Measurements from ENCODE around the gene RNF168. TPM values are rescaled to one million over a fixed set of nuclear protein-coding genes. Genes with fewer than 3 reads are reported as not detected.
"Not testable (repeated sequence)": the region's sequence is repeated elsewhere in the genome, so short reads cannot be mapped to it uniquely, and the experiment has no call there.

The RNF168 gene
- total RNA-seq, 2 donors from 2014 or later, result 22.1 to 23.9 TPM

DNA sequence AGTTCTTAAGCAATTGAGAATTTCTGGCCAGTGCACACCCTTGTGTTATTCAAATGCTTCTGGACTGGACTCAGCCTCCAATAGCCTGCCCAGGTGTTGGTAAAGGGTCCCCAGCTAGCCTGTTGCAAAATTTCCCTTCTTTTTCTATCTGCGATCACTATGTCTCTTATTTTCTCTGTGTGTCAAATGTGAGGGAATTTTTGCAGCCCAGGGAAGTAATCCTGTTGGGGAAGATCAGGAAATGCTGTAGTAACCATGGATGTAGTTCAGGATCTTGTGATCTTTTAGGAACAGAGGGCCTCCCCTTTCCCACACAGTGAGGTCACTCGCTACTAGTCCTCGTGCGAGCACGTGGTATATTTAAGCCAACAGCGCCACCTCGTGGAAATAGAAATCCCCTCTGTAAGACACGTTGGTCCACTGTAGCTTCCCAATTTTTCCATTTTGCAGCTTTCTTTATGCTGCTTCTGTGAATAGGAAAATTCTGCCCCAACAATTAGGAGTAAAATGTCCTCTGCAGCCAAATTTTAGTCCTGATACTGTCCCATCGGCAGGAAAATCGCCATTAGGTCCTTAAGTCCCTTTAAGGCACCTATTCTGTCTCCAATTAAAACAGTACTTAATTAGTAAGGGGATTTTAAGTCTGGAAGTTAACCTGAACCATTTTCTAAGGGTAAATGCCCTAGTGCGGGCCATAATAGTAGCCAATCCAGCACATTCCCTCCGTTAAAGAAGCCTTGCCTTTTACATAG is 15.6 kb upstream of the RNF168 start:
- DNase-seq (peak; percentile 36 to 65), ATAC-seq (peak; percentile 59)
- intact Hi-C loops (cut with DNase I, micrococcal nuclease), result no loop called here

DNA sequence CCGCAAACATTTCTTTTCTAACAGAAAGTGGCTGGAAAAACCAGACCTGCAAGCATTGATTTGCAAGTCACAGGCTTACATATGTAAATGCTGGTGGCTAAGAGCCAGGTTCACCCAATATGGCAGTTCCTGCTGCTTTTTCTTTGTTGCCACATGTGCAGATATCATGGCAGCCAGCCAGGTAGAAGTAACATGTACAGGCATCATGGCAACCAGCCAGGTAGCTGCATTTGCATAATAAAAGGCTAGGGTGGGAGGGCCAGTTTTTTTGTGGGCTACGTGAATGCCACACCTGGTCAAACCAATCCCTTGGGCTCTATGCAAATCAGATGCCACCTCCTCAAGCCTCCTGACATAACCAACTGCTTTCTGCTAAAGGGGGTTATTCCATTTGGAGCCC is 14.4 kb upstream of the RNF168 start:
- intact Hi-C loops (cut with DNase I, micrococcal nuclease), result no loop called here
- DNase-seq (no peak), ATAC-seq (no peak)

DNA sequence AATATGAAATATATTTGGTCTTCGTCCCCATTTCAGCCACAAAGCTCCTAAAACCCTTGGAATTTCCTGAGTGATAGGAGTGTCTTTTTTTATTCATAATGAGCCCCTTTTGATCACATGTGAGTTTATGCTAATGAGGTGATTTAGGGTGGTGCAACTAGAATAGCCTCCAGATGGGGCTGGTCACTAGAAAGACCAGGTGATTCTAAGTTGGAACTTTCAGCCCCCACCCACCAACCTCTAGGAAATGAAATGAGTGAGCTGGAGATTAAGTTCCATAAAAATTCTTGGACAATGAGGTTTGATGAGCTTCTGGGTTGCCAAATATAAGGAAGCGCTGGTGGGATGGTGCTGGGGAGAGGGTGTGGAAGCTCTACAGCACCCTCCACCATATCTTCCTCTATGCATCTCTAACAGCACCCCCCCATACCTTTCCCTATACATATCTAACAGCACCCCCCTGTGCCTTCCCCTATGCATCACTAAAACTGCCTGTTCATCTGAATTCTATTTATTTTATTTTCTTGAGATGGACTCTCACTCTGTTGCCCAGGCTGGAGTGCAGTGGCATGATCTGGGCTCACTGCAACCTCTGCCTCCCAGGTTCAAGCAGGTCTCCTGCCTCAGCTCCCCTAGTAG is 13.7 kb upstream of the RNF168 start:
- no peak for ATAC-seq

DNA sequence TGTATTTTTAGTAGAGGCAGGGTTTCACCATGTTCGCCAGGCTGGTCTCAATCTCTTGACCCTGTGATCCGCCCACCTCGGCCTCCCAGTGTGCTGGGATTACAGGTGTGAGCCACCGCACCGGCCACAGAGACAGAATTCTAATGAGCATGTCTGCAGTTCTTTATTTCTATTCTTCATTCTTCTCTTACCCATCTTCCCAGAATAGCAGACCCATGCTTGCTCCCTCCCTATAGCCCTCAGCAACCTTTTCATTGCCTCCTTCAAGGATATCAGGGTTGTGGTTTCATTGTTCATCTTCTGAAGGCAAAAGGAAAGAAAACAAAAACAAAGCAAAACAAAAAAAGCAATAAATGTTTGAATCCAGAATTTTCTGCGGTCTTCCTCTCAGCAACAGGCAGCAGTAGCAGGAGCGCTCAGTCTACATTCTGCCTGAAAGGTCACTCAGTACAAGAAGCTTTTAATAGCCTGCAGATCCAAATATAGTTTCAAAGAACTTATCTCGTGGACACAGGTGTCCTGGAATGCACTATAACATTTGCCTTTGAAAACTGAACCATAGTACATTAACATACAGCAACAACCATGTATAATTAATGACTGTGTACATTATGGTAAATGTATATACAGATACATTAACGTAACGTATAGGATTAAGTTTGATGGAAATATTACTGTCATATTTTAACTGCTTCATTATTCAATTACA is 11.5 kb upstream of the RNF168 start, which contains the start of gene SMCO1:
Gene SMCO1, minus strand, starts transcription at position 434 of the 709 bp plus-strand sequence. Its CDS starts 137 bp downstream, at position 297.
- ATAC-seq (no peak), DNase-seq (no peak)
- intact Hi-C loops (cut with DNase I, micrococcal nuclease), result no loop called here

More for the DNA sequence above, 13.7 kb upstream of the RNF168 start:
- DNase-seq, result no peak
- intact Hi-C loops (cut with DNase I, micrococcal nuclease), result no loop called here

DNA sequence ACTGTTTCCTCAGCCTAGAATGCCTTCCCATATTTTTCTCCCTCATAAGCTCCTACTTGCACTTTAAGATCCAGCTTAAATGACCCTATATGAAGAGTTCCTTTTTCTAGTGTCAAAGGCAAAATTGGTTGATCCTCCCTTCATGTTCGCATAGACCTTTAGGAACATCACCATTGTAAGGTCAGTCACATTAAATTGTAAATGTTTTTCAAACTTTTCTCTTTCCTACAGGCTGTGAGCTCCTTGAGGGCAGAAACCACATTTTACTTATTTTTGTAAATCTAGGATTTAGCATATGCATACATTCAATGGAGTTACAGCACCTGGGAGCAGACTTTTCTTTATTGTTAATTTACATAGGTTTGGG is 10.8 kb upstream of the RNF168 start:
- no peak for DNase-seq
- ATAC-seq, result no peak
- intact Hi-C loops (cut with DNase I, micrococcal nuclease), result no loop called here

DNA sequence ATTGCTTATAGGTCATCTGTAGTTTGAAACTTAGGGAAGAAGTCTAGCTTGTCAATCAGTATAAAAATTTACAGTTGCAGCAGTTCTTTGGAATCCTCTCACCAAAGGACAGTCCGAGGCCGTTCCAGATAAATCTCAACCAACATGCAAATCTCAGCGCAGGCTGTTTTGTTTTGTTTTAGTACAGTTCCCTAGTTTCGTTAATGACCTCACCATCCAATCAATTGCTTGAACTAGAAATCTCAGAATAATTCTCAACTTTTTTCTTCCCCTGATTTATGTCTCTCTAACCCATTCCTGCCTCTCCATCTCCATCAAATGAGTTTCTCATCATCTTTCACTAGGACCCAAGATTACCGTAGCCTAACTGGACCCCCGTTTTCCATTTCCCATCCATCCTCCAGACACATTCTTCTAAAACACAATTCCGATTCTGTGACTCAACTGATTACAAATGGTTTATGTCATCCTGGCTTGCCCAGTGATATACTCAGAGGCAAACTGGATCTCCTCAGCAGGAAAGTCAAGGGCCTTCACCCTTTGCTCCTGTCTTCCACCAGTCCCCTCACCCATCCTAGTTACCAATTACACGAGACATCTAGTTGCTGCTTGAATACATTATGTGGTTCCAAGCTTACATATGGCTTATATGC is 10.3 kb upstream of the RNF168 start:
- no peak for ATAC-seq

DNA sequence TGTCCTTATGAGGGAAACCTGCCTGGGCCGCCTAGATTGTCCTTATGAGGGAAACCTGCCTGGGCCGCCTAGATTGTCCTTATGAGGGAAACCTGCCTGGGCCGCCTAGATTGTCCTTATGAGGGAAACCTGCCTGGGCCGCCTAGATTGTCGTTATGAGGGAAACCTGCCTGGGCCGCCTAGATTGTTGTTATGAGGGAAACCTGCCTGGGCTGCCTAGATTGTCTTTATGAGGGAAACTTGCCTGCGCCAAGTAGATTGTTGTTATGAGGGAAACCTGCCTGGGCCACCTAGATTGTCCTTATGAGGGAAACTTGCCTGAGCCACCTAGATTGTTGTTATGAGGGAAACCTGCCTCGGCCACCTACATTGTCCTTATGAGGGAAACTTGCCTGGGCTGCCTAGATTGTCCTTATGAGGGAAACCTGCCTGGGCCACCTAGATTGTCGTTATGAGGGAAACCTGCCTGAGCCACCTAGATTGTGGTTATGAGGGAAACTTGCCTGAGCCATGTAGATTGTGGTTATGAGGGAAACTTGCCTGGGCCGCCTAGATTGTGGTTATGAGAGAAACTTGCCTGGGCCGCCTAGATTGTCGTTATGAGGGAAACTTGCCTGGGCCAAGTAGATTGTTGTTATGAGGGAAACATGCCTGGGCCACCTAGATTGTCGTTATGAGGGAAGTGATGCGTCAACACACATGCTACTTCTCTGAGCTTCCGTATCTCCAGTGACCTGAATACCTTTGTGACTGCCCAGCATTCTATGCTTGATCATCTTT is 8.3 kb upstream of the RNF168 start:
- DNase-seq; ATAC-seq; intact Hi-C loops (cut with DNase I, micrococcal nuclease): not testable (repeated sequence)

More for the DNA sequence above, 10.3 kb upstream of the RNF168 start:
- intact Hi-C loops (cut with DNase I, micrococcal nuclease), result no loop called here
- no peak for DNase-seq

DNA sequence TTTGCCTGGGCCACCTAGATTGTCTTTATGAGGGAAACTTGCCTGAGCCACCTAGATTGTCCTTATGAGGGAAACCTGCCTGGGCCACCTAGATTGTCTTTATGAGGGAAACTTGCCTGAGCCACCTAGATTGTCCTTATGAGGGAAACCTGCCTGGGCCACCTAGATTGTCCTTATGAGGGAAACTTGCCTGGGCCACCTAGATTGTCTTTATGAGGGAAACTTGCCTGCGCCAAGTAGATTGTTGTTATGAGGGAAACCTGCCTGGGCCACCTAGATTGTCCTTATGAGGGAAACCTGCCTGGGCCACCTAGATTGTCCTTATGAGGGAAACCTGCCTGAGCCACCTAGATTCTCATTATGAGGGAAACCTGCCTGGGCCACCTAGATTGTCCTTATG is 7.5 kb upstream of the RNF168 start:
- ATAC-seq; intact Hi-C loops (cut with DNase I, micrococcal nuclease); DNase-seq: not testable (repeated sequence)

DNA sequence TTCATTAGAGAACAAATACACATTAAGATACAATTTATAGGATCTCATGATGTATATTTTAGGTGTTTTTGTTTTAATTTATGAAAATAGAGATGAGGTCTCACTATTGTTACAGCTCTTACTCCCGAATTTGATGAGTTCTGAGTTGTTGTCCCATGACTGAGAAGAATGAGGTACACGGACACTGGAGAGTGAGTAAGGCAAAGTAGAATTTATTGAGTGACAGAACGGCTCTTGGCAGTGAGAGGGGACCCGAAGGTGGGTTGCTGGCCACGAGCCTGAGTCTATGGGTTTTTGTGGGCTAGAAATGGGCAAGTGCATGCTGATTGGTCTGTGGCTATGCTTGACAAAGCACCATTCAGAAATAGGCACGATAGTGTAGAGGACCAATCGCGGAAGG is 3.1 kb upstream of the RNF168 start:
- no peak for DNase-seq
- intact Hi-C loops (cut with DNase I, micrococcal nuclease), result no loop called here
- no peak for ATAC-seq

DNA sequence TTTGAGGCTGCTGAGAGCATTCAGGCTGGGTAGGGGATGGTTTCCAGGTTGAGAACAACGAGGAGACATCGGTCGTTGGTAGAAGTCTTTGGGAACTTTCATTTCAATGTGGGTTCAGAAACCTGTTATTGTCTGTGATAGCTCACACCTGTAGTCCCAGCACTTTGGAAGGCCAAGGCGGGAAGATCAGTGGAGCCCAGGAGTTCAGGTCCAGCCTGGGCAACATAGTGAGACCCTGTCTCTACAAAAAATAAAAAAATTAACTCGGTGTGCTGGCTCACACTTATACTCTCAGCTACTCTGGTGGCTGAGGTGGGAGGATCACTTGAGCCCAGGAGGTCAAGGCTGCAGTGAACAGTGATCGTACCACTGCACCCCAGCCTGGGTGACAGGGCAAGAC is 988 bp upstream of the RNF168 start:
- DNase-seq, result no peak
- no peak for ATAC-seq
- intact Hi-C loops (cut with DNase I, micrococcal nuclease), result no loop called here

DNA sequence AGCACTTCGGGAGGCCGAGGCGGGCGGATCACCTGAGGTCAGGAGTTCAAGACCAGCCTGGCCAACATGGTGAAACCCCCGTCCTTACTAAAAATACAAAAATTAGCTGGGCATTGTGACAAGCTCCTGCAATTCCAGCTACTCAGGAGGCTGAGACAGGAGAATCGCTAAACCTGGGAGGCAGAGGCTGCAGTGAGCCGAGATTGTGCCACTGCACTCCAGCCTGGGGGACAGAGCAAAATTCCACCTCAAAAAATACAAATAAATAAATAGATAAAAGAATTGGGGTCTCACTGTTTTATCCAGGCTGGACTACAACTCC is 470 bp upstream of the RNF168 start:
- ATAC-seq; intact Hi-C loops (cut with DNase I, micrococcal nuclease); DNase-seq: not testable (repeated sequence)

DNA sequence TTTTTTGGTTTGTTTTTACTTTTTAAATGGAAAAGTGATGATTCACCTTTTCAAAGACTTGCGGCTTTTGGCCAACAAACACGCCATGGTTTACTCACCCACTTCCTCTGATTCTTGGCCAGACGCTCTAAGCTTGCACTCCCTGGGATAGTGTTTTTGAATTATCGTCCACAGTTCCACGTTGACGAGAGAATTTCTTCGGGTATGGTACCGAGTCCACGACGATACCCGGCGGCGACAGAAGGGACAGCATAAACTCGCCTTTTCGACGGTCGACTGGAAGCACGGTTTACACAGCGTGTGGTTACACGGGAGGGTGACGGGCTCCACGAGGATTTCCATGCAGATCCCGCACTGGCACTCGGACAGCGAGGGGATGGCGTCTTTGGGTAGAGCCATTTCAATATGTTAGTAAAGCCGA is 783 bp downstream of the RNF168 start:
- intact Hi-C loops (cut with DNase I, micrococcal nuclease), result no loop called here
- peak; percentile 47 to 59 for DNase-seq
- peak; percentile 45 for ATAC-seq

DNA sequence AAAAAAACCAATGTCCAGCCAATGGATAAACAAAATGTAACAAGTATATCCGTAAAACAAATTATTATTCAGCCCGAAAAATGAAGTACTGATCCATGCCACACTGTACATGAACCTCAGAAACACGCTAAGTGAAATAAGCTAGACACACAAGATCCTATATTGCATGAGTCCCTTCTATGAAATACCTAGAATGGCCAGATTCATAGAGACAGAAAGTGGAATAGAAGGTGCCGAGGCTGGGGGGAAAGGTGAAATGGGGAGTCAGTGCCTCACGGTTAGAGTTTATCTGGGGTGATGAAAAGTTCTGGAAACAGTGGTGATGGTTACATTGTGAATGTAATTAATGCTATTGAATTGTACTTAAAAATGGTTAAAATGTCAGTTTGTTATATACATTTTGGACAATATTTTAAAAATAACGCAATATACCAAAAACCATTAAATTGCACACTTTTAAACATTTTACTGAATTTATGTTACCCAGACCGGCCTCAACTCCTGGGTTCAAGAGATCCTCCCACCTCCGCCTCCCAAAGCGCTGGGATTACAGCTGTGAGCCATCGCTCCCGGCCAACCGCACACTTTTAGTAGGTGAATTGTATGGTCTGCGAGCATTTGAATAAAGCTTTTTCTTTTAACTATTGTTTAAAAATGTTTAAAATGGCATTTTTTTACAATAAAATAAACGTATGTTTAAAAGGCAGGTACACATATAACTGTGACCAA is 2.1 kb downstream of the RNF168 start:
- ATAC-seq, result no peak
- DNase-seq, result peak in 1 of 2 donors; percentile 25
- intact Hi-C loops (cut with DNase I, micrococcal nuclease), result no loop called here

DNA sequence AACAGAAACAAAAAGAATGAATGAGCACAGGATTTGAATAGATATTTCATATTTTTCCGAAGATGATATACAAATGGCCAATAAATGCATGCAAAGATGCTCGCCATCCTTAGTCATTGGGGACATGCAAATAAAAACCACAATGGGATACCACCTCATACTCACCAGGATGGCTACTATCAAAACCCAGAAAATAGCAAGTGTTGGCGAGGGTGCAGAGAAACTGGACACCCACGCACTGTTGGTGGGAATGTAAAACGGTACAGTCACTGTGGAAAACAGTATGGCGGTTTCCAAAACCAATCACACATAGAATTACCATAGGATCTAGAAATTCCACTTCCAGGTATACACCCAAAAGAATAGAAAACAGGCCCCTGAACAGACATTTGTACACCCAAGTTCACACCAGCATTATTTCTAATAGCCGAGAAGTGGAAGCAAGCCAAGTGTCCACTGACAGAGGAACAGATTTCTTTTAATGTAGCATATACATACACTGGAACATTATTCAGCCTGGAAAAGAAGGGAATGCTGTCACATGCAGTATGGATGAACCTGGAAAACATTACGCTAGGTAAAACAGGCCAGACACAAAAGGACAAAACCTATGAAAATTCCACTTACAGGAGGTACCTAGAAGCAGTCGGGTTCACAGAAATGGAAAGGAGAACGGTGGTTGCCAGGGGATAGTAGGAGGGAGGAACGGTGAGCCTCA is 3.6 kb downstream of the RNF168 start:
- DNase-seq, result no peak
- intact Hi-C loops (cut with DNase I, micrococcal nuclease), result no loop called here
- no peak for ATAC-seq

DNA sequence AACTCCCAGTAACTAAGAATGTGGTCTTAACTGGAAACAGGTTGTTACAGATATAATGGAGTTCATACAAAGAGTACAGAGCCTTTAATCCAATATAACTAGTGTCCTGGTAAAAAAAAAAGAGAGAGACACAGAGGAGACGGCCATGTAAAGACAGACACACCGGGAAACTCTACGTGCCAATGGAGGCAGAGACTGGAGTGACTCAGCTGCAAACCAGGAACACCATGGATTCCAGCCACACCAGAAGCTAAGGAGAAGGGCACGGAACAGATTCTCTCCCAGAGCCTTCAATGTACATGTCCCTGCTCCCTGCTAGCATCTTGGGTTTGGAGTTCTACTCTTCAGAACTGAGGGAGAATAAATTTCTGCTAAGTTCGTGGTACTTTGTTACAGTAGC is 4.5 kb downstream of the RNF168 start:
- intact Hi-C loops (cut with DNase I, micrococcal nuclease), result no loop called here
- no peak for ATAC-seq
- no peak for DNase-seq

DNA sequence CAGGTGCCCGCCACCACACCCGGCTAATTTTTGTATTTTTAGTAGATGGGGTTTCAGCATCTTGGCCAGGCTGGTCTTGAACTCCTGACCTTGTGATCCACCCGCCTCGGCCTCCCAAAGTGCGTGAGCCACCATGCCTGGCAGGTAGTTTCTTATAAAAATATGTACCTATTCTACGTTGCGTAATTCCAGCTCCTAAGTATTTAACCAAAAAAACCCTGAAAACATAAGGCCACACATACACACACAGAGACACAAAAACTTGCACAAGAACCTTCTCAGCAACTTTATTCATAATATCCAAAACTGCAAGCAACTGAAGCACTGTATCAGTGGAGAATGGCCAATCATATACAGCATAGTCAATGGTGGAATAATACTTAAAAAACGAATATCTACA is 5.3 kb downstream of the RNF168 start:
- intact Hi-C loops (cut with DNase I, micrococcal nuclease), result no loop called here
- ATAC-seq (no peak), DNase-seq (no peak)

DNA sequence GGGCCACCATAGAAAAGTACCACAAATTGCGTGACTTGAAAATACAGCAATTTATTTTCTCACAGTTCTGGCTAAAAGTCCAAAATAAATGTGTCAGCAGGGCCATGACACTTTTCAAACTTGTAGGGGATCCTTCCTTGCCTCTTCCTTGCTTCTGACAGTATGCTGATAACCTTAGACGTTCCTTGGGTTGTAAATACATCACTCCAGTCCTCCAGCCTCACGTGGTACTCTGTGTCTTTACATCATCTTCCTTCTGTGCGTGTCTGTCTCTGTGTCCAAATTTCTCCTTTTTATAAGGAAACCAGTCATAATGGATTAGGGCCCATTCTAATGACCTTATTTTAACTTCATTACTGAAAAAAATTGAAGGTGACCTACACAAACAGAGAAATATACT is 7.4 kb downstream of the RNF168 start:
- ATAC-seq (no peak), DNase-seq (no peak)
- intact Hi-C loops (cut with DNase I, micrococcal nuclease), result no loop called here

DNA sequence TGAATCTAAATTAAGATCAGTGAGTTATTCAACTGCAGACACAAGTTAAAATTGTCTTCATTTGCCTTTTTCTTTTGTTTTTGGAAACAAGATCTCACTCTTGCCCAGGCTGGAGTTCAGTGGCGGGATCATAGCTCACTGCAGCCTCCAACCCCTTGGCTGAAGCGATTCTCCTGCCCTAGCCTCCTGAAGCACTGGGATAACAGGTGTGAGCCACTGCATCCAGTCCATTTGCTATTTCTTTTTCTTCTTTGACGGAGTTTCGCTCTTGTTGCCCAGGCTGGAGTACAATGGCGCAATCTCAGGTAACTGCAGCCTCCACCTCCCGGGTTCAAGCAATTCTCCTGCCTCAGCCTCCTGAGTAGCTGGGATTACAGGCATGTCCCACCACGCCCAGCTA is 10.3 kb downstream of the RNF168 start:
- ATAC-seq, result no peak
- DNase-seq, result no peak
- intact Hi-C loops (cut with DNase I, micrococcal nuclease), result no loop called here
